LNCaP clone FGC (cell line): ENCODE measurements around the gene LEAP2.

Experiments used
- DNase-seq: peaks from one replicate; pipeline ENCODE4 v3.0.0-alpha.2; 2011; ENCODE audit warnings: low read depth
- H3K4me3 ChIP-seq: 2 replicates; pipeline ENCODE4 v1.5.1; 2011; ENCODE audit warnings: mild to moderate bottlenecking, low read depth, low read length, control low read depth
- CTCF ChIP-seq: IDR thresholded peaks from 2 replicates; pipeline ENCODE4 v1.5.1; 2012; ENCODE audit warnings: mild to moderate bottlenecking; ENCODE audit not compliant: control insufficient read depth, insufficient read depth; ENCODE audit errors: extremely low read depth

LEAP2 gene

GRCh38 chr5:132877466-132877865 lies 4.0 kb downstream of the LEAP2 start:
- TF ChIP-seq CTCF = no peak
- no peak overlapping the region for H3K4me3 ChIP-seq
- DNase-seq = no peak

DNA sequence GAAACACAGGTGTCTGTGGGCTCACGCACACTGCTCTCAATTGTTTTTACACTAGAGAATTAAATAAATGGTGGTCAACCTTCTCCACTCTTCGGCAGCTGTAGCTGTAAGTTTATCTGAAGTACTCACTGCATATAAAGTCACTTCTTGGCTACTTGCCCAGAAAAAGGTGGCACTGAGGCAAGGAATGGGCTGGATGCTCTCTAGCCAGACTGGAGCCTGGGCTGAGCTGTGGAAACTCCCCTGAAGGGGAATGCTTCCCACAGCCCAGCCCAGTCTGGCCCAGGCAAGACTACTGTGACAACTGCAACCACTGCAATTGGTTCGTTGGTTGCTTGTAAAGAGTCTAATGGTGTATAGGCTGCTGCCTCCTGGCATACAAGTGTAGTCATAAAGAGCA lies 4.5 kb downstream of the LEAP2 start:
- no peak for TF ChIP-seq CTCF
- DNase-seq = peak; percentile 54
- H3K4me3 ChIP-seq = no peak overlapping the region

GRCh38 chr5:132883261-132883834 lies 9.9 kb downstream of the LEAP2 start:
- no peak overlapping the region for H3K4me3 ChIP-seq
- peak; percentile 46 for DNase-seq
- peak; percentile 84 for TF ChIP-seq CTCF

GRCh38 chr5:132884548-132884947 lies 11.1 kb downstream of the LEAP2 start:
- no peak for TF ChIP-seq CTCF
- no peak overlapping the region for H3K4me3 ChIP-seq
- DNase-seq = no peak

DNA sequence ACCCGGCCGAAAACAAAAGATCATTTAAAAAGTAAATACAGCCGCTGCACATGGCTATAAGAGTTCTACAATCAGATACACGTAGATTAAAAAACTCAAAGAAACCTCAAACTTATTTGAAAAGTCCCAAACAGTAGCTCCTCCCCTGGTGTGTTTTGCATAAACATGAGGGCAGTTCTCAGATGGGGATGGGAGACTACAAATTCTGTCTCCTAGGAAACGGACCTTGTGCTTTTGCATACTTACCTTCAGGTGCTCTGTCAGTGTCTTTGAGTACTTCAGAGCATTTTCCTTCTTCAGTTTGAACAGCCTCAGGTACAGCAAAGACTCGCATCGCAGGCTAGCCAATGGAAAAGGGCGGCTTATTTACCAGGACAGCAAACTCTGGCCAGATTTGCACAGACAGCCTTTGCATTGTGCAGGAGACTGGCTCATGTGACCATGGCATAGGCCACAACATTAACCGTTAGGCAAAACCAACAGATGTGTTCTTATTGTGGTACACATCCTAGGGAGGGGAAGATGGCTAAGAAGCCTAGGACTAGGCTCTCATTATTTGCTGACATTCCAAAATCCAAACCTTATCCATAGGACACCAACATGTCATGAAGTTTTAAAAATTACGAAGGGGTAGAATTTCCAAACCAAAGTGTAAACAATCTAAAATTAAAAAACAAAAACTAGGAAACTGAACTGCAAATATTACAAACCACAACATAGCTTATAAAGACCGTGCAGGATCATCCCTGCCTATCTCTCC lies 12.8 kb downstream of the LEAP2 start:
- no peak for TF ChIP-seq CTCF
- DNase-seq = no peak
- H3K4me3 ChIP-seq = no peak overlapping the region

DNA sequence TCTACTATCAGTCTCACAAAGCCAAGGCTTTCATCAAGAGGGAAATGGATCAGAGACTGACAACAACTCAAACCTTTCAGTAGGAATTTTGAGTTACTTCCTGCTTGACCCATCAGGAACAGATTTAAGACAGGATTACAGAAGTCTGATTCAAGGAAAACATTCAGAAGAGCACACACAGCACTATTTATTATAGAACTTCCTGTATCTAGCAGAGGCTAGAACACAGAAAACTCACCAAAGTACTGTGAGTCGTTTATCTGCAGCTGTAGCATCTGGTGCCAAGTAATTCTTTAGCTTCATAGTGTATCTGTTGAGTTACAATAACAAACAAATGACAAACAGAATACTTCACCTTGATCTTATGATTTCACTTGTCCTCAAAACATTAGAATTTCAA lies 13.8 kb downstream of the LEAP2 start:
- no peak overlapping the region for H3K4me3 ChIP-seq
- TF ChIP-seq CTCF = no peak
- no peak for DNase-seq

DNA sequence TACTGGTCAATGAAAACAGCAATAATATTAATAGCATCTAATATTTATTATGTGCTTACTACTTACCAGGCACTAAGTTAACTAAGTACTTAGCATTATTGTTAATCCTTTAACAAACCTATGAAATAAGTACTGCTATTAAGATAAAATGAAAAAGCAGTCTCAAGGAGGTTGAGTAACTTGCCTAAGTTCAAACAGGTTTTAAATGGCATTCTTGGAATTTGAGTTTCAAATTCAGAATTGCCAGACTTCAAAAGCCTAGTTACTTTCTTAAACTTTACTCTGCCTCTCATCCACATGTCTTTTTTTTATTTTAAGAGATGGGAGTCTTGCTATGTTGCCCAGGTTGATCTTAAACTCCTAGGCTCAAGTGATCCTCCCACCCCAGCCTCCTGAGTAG lies 16.0 kb downstream of the LEAP2 start:
- TF ChIP-seq CTCF = no peak
- H3K4me3 ChIP-seq = no peak overlapping the region
- no peak for DNase-seq
